Astrocyte (in vitro differentiated cells and primary cell): ENCODE data around the gene KCNQ5.

ENCODE experiments used
- EZH2 ChIP-seq: IDR thresholded peaks from 2 replicates; pipeline ENCODE4 v1.6.1; 2012; ENCODE audit warnings: mild to moderate bottlenecking, low read length, inconsistent platforms; ENCODE audit not compliant: insufficient read depth
- TF ChIP-seq, protein P1 (sequence below): IDR thresholded peaks from 2 replicates; pipeline ENCODE4 v1.5.1; 2011; ENCODE audit warnings: low read depth, mild to moderate bottlenecking, inconsistent platforms, low read length, moderate library complexity; ENCODE audit not compliant: insufficient read depth

DNA sequence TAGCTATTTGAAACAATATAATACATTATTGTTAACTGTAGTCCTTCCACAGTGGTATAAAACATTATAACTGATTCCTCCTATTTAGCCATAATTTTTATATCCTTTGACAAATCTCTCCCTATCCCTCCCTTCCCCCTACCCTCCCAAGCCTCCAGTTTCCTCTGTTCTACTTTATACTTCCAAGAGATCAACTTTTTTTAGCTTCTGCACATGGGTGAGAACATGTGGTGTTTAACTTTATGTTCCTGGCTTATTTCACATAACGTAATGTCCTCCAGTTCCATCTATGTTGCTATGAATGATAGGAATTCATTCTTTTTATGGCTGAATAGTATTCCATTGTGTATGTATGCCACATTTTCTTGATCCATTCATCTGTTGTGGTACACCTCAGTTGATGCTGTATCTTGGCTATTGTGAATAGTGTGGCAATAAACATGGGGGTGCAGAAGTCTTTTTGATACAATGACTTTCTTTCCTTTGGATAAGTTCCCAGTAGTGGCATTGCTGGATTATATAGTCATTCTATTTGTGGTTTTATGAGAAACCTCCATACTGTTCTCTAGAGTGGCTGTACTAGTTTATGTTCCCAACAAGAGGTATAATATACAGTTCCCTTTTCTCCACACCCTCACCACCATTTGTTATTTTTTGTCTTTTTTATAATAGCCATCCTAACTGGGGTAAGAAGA, 205.0 kb downstream of the KCNQ5 start:
- TF ChIP-seq, protein P1, sequence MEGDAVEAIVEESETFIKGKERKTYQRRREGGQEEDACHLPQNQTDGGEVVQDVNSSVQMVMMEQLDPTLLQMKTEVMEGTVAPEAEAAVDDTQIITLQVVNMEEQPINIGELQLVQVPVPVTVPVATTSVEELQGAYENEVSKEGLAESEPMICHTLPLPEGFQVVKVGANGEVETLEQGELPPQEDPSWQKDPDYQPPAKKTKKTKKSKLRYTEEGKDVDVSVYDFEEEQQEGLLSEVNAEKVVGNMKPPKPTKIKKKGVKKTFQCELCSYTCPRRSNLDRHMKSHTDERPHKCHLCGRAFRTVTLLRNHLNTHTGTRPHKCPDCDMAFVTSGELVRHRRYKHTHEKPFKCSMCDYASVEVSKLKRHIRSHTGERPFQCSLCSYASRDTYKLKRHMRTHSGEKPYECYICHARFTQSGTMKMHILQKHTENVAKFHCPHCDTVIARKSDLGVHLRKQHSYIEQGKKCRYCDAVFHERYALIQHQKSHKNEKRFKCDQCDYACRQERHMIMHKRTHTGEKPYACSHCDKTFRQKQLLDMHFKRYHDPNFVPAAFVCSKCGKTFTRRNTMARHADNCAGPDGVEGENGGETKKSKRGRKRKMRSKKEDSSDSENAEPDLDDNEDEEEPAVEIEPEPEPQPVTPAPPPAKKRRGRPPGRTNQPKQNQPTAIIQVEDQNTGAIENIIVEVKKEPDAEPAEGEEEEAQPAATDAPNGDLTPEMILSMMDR, result no peak
- TF ChIP-seq EZH2, result no peak
